OCI-M2 (cell line): ENCODE measurements around the gene CARD14.
"Not testable (repeated sequence)": the region's sequence is repeated elsewhere in the genome, so short reads cannot be mapped to it uniquely, and the experiment has no call there.

Experiments used
- DNase-seq: peaks from one replicate; lab custom pipeline; 2025; ENCODE audit not compliant: unreplicated experiment; lab: John Stamatoyannopoulos, UW

Gene CARD14

GRCh38 chr17:80223142-80223815 lies 53.4 kb downstream of the CARD14 start:
- DNase-seq = no peak

GRCh38 chr17:80223838-80224497 lies 54.1 kb downstream of the CARD14 start:
- DNase-seq = no peak

GRCh38 chr17:80224683-80225082 lies 54.9 kb downstream of the CARD14 start:
- DNase-seq = no peak

- DNase-seq = no peak
Observed at GRCh38 chr17:80225230-80225629, 55.4 kb downstream of the CARD14 start.

GRCh38 chr17:80227156-80227555 lies 57.3 kb downstream of the CARD14 start:
- no peak for DNase-seq

GRCh38 chr17:80227666-80228065 lies 57.8 kb downstream of the CARD14 start:
- no peak for DNase-seq

- no peak for DNase-seq
Observed at GRCh38 chr17:80228477-80228876, 58.6 kb downstream of the CARD14 start.

- DNase-seq = no peak
Observed at GRCh38 chr17:80229011-80229410, 59.2 kb downstream of the CARD14 start.

GRCh38 chr17:80232438-80232837 lies 62.6 kb downstream of the CARD14 start:
- no peak for DNase-seq

- DNase-seq = no peak
Observed at GRCh38 chr17:80233202-80233601, 63.4 kb downstream of the CARD14 start.

- DNase-seq = no peak
Observed at GRCh38 chr17:80236911-80237310, 67.1 kb downstream of the CARD14 start.

- no peak for DNase-seq
Observed at GRCh38 chr17:80237386-80237785, 67.6 kb downstream of the CARD14 start.

- no peak for DNase-seq
Observed at GRCh38 chr17:80242505-80242904, 72.7 kb downstream of the CARD14 start.

- DNase-seq = no peak
Observed at GRCh38 chr17:80243526-80244433, 74.0 kb downstream of the CARD14 start.

GRCh38 chr17:80244448-80244847 lies 74.6 kb downstream of the CARD14 start:
- DNase-seq = not testable (repeated sequence)

GRCh38 chr17:80244871-80245509 lies 75.2 kb downstream of the CARD14 start:
- DNase-seq = no peak

GRCh38 chr17:80245566-80246265 lies 75.9 kb downstream of the CARD14 start:
- DNase-seq = no peak

- no peak for DNase-seq
Observed at GRCh38 chr17:80246266-80246681, 76.4 kb downstream of the CARD14 start.

GRCh38 chr17:80246726-80247125 lies 76.9 kb downstream of the CARD14 start:
- no peak for DNase-seq

GRCh38 chr17:80247561-80247960 lies 77.7 kb downstream of the CARD14 start:
- no peak for DNase-seq
